ENCODE results near the gene ZNF621. TPM values are rescaled to one million over a fixed set of nuclear protein-coding genes. Genes with fewer than 3 reads are reported as not detected.
"Not testable (repeated sequence)": the region's sequence is repeated elsewhere in the genome, so short reads cannot be mapped to it uniquely, and the experiment has no call there.

The ZNF621 gene
- total RNA-seq, 1 donor from 2014 or later, result 8.1 TPM

DNA sequence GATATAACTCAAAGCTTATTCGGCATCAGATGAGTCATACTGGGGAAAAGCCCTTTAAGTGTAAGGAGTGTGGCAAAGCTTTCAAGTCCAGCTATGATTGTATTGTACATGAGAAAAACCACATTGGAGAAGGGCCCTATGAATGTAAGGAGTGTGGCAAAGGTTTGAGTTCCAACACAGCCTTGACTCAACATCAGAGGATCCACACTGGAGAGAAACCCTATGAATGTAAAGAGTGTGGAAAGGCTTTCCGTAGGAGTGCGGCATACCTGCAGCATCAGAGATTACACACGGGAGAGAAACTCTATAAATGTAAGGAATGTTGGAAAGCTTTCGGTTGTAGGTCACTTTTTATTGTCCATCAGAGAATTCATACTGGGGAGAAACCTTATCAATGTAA lies 7.5 kb downstream of the ZNF621 start:
- DNase-seq (ENCODE audit: low spot score) (no peak), ATAC-seq (no peak)

DNA sequence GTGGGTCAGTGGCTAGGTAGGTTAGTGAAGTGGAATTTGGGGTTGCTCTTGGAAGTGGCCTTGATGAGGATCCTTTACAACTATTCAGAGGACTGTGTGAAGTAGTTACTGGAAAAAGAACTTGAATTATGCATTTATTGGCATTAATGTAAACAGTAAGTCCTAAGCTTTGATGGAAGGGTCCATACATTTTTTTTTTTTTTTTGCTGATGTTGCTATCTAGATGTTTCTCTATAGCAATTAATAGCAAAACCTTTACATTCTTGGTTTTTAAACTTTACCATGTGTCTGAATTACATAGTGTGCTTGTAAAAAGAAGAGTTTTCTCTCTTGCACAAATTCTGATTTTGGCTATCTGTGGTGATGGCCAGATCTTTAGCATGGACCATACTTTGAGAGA lies 9.5 kb downstream of the ZNF621 start:
- ATAC-seq, result no peak
- DNase-seq (ENCODE audit: low spot score), result no peak

DNA sequence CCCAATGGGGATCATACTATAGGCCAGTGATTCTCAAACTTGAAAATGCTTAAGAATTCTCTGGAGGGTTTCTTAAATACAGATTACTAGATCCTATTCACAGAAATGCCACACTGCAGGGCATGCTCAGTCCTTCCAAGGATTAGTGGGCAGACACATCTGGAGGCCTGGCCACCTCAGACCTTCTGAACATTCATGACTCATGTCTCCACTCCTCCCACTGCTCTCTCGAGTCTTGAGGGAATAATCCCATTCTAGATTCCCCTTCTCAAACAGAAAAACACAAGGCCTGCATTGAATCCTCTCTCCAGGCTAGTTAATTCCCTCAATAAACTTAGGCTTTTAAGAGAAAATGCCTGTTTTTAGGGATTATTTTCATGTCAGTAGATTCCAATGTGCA lies 22.1 kb downstream of the ZNF621 start:
- no peak for DNase-seq (ENCODE audit: low spot score)
- ATAC-seq, result no peak

DNA sequence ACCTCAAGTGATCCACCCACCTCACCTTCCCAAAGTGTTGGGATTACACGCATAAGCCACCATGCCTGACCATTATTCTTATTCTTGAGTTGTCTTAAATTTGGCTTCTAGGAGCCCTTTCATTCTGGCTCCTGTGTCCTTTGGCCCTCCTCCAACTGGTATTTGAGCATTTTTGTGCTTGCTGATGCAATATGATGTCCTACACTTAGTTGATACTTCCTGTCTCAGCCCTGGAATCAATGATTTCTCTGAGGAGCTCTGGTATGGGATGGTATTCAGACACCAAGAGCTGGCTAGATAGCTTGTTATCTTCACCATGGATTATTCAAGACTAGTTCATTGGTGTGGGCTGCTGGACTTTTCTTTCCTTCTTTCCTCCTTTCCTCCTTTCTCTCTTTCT lies 25.4 kb downstream of the ZNF621 start:
- ATAC-seq (no peak), DNase-seq (ENCODE audit: low spot score) (no peak)

DNA sequence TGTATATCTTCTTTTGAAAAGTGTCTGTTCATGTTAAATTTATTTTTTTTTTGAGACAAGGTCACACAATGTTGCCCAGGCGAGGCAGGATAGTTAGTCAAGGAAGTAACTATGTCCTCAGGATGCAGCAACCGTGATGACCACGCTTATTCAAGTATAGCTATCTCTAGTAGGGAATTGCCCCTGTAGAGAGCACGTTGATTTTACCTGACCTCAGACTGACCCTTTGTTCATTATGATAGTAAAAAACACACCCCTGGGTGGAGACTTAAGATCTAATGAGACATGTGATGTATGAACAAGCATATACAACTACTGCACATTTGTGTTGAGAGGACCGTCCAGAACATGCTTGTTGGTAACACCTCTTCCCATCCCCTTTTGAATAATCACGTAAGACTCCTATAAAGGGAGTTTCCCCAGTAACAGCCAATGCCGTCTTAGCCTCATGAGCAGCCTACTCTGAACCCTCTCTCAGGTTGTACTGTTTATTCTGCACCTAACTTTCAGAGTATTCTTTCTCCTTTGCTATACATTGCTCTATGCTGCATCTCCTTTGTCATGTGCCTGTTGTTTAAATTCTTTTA lies 32.9 kb downstream of the ZNF621 start:
- no peak for DNase-seq (ENCODE audit: low spot score)

DNA sequence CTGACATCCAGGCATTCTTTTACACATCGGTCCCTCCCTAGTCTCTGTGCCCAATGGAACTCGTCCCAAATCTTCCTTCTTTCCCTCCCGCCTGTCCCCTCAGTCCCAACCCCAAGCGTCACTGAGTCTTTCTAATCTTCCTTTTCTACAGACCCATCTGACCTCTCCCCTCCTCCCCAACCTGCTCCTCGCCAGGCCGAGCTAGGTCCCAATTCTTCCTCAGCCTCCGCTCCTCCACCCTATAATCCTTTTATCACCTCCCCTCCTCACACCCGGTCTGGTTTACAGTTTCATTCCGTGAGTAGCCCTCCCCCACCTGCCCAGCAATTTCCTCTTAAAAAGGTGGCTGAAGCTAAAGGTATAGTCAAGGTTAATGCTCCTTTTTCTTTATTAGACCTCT lies 37.7 kb downstream of the ZNF621 start:
- not testable (repeated sequence) for ATAC-seq; DNase-seq (ENCODE audit: low spot score)

More for the DNA sequence above, 32.9 kb downstream of the ZNF621 start:
- no peak for ATAC-seq

- not testable (repeated sequence) for DNase-seq (ENCODE audit: low spot score); ATAC-seq
These were observed 40.9 kb downstream of the ZNF621 start for GRCh38 chr3:40565629-40566028.

DNA sequence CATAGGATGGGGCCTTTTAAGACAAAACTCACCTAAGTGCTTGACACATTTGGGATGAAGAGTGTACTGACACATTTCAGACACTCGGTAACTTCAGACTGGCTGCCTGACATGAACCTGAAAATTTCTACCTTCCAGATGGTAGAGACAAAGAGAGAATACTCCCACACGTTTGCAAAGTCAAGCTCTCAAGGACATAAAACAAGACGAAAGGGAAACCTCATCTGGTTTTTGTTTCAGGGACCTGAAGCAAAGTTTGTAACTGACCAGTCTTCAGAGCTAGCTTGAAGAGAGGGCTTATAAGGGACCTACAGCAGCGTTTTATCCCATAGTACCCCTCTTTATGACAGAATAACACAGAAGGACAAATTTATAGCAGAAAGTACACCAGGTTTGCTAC lies 41.9 kb downstream of the ZNF621 start:
- ATAC-seq (no peak), DNase-seq (ENCODE audit: low spot score) (no peak)

- DNase-seq (ENCODE audit: low spot score), result no peak
- no peak for ATAC-seq
These were observed 47.8 kb downstream of the ZNF621 start for GRCh38 chr3:40572588-40572987.

DNA sequence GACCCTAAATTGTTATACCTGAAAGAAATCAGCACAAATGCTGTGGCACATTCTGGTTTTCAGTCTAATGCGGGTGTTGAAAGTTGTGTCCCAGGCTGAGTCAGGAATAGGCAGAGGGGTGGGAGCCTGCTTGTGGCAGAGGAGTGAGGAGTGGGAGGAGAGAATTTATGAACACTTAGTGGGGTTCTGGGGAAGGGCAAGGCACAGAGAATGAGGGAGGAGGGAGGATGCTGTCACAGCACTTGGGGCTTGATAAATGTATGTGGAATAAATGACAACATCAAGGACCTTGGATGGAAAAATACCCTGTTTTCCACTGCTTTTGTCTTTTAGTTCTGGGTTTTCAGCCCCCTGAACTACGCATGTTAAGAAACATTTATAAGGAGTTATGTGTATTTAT lies 49.3 kb downstream of the ZNF621 start:
- ATAC-seq (no peak), DNase-seq (ENCODE audit: low spot score) (no peak)

- no peak for DNase-seq (ENCODE audit: low spot score)
These were observed 49.9 kb downstream of the ZNF621 start for GRCh38 chr3:40574661-40575060.

DNA sequence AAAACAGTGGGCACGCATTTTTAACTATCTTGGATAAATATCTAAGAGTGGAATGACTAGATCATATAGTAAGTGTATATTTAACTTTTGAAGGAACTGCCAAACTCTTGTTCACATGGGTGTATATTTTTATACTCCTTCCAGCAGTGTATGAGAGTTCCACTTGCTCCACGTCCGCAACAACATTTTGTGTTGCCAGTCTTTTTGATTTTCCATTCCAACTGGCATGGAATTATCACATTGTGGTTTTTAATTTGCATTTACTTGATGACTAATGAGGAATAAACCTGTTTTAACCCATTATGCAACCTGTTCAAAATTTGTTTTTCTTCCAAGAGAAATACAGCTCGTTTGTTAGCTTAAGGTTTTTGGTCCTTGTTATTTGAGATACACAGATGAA lies 51.6 kb downstream of the ZNF621 start:
- no peak for DNase-seq (ENCODE audit: low spot score)
- ATAC-seq, result no peak

More at GRCh38 chr3:40574661-40575060, 49.9 kb downstream of the ZNF621 start:
- no peak for ATAC-seq

GRCh38 chr3:40580494-40581091 lies 55.8 kb downstream of the ZNF621 start:
- DNase-seq (ENCODE audit: low spot score) (peak; percentile 68), ATAC-seq (peak; percentile 61)

DNA sequence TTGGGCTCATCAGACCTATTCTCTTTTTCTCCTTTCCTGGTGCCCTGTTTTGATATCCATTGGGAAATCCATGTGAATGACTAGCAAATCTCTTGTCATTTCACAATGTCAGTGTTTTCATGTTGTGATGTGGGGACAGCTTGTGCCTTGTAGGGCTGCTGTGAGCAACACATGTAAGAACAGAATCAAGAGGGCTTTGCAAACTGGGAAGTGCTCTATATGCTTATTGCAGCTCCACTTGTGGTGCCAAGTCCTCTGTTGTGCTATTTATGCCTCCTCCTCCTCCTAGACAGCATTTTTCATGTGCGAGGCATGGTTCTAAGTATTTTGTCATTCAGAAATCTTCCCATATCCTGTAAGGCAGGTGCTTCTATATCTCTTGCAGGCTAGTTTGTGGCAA lies 56.4 kb downstream of the ZNF621 start:
- no peak for ATAC-seq
- no peak for DNase-seq (ENCODE audit: low spot score)

- ATAC-seq, result no peak
- no peak for DNase-seq (ENCODE audit: low spot score)
These were observed 57.8 kb downstream of the ZNF621 start for GRCh38 chr3:40582401-40583027.

DNA sequence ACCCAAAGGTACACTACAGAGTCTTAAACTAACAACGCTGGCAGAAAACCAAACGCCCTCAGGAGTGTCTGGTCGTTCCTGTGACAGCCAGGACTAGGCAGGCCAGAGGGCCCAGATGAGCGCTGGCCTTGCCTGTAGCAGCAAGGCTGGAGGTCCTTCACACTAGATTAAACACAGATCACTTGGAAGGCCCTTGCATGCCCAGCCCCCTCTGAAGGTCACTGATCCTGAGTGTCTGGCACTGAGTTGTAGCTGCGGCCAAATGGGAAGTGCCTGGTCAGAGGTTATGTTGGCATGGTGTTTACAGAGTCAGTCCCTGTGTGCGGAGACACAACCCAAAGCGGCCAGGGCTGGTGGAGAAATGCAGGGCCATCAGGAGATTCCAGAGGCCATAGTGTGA lies 58.9 kb downstream of the ZNF621 start:
- ATAC-seq (peak; percentile 88), DNase-seq (ENCODE audit: low spot score) (peak; percentile 94)

- ATAC-seq (peak; percentile 88), DNase-seq (ENCODE audit: low spot score) (peak; percentile 88)
These were observed 59.9 kb downstream of the ZNF621 start for GRCh38 chr3:40584625-40585189.

DNA sequence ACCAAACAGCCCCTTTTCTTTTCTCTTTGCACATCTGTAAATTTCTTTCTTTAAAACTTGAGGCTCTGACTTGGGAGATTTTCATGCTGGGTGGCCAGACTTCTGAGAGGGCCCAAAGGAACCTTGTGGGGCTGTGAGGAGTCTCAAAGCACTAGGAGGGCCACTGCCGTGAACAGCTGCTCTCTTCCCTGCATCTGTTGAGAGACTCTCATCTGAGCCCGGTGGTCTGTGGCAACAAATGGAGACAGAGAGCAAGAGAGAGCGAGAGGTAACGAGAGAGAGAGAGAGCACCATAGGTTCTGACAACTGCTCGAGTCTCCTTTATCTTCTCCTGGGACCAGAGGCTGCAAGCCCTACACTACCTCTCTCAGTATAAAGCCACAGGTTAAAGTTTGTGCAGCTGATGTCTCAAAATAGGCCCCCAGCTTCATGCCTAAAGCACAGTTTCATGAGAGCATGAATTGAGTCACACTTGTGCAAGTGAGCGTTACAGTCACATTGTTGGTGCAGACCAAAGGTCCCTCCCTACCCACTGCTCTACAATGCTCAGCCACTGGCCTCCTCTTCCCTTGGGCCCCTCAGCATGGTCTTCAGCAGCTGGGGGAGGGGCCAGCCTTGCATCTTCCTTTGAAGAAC lies 60.7 kb downstream of the ZNF621 start:
- no peak for DNase-seq (ENCODE audit: low spot score)
- no peak for ATAC-seq

DNA sequence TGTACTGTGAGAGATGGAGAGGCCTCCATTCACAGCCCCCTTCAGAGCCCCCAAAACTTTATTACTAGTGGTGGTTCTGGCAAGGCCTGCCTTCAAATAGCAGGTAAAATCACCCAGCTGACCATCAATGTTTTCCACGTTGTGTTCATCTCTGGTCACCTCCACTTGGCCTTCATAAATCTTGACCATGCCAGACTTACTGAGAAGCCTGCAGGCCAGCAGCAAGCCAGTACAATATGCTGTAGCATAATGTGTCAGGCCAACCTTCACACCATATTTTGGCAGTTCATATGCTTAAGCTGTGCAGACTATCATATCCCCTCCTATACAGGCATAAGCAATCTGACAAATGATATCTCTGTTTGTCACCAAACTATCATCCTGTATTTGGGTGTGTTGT lies 62.1 kb downstream of the ZNF621 start:
- no peak for DNase-seq (ENCODE audit: low spot score)
- no peak for ATAC-seq

DNA sequence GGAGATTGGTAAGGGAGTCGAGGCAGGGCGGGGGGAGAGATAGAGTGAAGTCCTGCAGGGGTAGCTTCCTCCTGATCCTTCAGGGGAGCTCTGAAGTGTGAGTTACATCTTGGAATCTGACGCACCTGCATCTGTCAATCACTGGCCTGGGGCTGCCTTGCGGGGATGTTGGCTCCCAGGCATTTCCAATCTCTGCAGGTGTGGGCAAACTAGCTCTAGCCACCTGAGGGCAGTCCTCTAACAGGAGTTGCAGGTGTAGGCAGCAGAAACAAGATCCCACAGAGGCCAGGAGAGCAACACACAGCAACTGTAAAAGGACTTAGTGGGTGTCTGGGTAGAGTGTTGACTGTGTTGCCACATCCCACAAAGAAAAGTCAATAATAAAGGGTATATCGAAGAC lies 63.6 kb downstream of the ZNF621 start:
- no peak for ATAC-seq
- DNase-seq (ENCODE audit: low spot score), result no peak
